GM19452 (cell line): ENCODE results near the gene TXNRD2.
"Not testable (repeated sequence)": the region's sequence is repeated elsewhere in the genome, so short reads cannot be mapped to it uniquely, and the experiment has no call there.

Experiments
- ATAC-seq: cut with Tn5 transposase; IDR thresholded peaks from one replicate; pipeline ENCODE4 v1.9.1; 2021; ENCODE audit not compliant: unreplicated experiment

The TXNRD2 gene

GRCh38 chr22:19926028-19926427 is 15.6 kb downstream of the TXNRD2 start:
- ATAC-seq: not testable (repeated sequence)

- ATAC-seq: no peak
Observed at GRCh38 chr22:19923914-19924513, 17.6 kb downstream of the TXNRD2 start.

GRCh38 chr22:19921544-19922081 is 20.0 kb downstream of the TXNRD2 start:
- ATAC-seq: no peak

- ATAC-seq: no peak
Observed at GRCh38 chr22:19919701-19920363, 21.8 kb downstream of the TXNRD2 start.

- ATAC-seq: no peak
Observed at GRCh38 chr22:19918332-19919106, 23.1 kb downstream of the TXNRD2 start.

GRCh38 chr22:19917389-19918138 is 24.1 kb downstream of the TXNRD2 start:
- no peak for ATAC-seq

GRCh38 chr22:19916941-19917340 is 24.7 kb downstream of the TXNRD2 start:
- no peak for ATAC-seq

GRCh38 chr22:19916006-19916405 is 25.6 kb downstream of the TXNRD2 start:
- ATAC-seq: no peak

- no peak for ATAC-seq
Observed at GRCh38 chr22:19915287-19915954, 26.2 kb downstream of the TXNRD2 start.

GRCh38 chr22:19914201-19914943 is 27.2 kb downstream of the TXNRD2 start:
- ATAC-seq: no peak

- no peak for ATAC-seq
Observed at GRCh38 chr22:19913337-19913936, 28.2 kb downstream of the TXNRD2 start.

- ATAC-seq: no peak
Observed at GRCh38 chr22:19912271-19912999, 29.2 kb downstream of the TXNRD2 start.

- ATAC-seq: no peak
Observed at GRCh38 chr22:19911540-19912270, 29.9 kb downstream of the TXNRD2 start.

GRCh38 chr22:19910180-19910744 is 31.4 kb downstream of the TXNRD2 start:
- ATAC-seq: no peak

- no peak for ATAC-seq
Observed at GRCh38 chr22:19909350-19910179, 32.1 kb downstream of the TXNRD2 start.

GRCh38 chr22:19907902-19908301 is 33.7 kb downstream of the TXNRD2 start:
- ATAC-seq: not testable (repeated sequence)

- ATAC-seq: not testable (repeated sequence)
Observed at GRCh38 chr22:19906864-19907263, 34.8 kb downstream of the TXNRD2 start.
